ENCODE results near the gene BLM.

- TF ChIP-seq ZNF274 (IDR thresholded peaks at IDR 0.05; ENCODE audit: insufficient read depth, insufficient read length) (no peak), ESRRA (IDR thresholded peaks at IDR 0.05; ENCODE audit: low read length) (no peak), SUZ12 (IDR thresholded peaks at IDR 0.05; ENCODE audit: unreplicated experiment) (no peak), RCOR1 (conservative IDR thresholded peaks at IDR 0.05; ENCODE audit: low read depth, low read length) (no peak), USF1 (IDR thresholded peaks at IDR 0.05; ENCODE audit: borderline replicate concordance, extremely low read length, insufficient read depth, low read depth, low read length) (no peak), REST (IDR thresholded peaks at IDR 0.05; ENCODE audit: low read depth, low read length) (no peak), EZH2 (IDR thresholded peaks at IDR 0.05; ENCODE audit: borderline replicate concordance, control insufficient read depth, low read depth, low read length) (no peak)
- TF ChIP-seq, protein P1, sequence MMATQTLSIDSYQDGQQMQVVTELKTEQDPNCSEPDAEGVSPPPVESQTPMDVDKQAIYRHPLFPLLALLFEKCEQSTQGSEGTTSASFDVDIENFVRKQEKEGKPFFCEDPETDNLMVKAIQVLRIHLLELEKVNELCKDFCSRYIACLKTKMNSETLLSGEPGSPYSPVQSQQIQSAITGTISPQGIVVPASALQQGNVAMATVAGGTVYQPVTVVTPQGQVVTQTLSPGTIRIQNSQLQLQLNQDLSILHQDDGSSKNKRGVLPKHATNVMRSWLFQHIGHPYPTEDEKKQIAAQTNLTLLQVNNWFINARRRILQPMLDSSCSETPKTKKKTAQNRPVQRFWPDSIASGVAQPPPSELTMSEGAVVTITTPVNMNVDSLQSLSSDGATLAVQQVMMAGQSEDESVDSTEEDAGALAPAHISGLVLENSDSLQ (IDR thresholded peaks at IDR 0.05): no peak
- TF ChIP-seq, protein P2, sequence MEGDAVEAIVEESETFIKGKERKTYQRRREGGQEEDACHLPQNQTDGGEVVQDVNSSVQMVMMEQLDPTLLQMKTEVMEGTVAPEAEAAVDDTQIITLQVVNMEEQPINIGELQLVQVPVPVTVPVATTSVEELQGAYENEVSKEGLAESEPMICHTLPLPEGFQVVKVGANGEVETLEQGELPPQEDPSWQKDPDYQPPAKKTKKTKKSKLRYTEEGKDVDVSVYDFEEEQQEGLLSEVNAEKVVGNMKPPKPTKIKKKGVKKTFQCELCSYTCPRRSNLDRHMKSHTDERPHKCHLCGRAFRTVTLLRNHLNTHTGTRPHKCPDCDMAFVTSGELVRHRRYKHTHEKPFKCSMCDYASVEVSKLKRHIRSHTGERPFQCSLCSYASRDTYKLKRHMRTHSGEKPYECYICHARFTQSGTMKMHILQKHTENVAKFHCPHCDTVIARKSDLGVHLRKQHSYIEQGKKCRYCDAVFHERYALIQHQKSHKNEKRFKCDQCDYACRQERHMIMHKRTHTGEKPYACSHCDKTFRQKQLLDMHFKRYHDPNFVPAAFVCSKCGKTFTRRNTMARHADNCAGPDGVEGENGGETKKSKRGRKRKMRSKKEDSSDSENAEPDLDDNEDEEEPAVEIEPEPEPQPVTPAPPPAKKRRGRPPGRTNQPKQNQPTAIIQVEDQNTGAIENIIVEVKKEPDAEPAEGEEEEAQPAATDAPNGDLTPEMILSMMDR (IDR thresholded peaks at IDR 0.05 in 2 of 3, conservative IDR thresholded peaks at IDR 0.05 in 1 of 3; ENCODE audit: control insufficient read depth in 2 of 3, extremely low read depth in 1 of 3, insufficient read depth in 1 of 3, low read depth in 3 of 3, low read length in 3 of 3): no peak
Observed at GRCh38 chr15:90840954-90841353, 123.8 kb downstream of the BLM start.

Data from GM12878 (cell line).